ENCODE data around the gene PTGR3.

The PTGR3 gene

GRCh38 chr18:75206452-75207309, 2.3 kb downstream of the PTGR3 start (continued):
- TF ChIP-seq POU6F1 (CRISPR knock-in tag; IDR thresholded peaks at IDR 0.05; ENCODE audit: borderline replicate concordance, low read depth), result no peak
- no peak for TF ChIP-seq ZNF8 (CRISPR knock-in tag; IDR thresholded peaks at IDR 0.05)
- no peak for TF ChIP-seq ISL1 (CRISPR knock-in tag; IDR thresholded peaks at IDR 0.05)

GRCh38 chr18:75205514-75206132, 3.3 kb downstream of the PTGR3 start:
- no peak for ATAC-seq
- no peak for TF ChIP-seq SNAI2 (CRISPR knock-in tag; IDR thresholded peaks at IDR 0.05)
- no peak for TF ChIP-seq OSR1 (CRISPR knock-in tag; IDR thresholded peaks at IDR 0.05)
- TF ChIP-seq ESRRG (CRISPR knock-in tag; IDR thresholded peaks at IDR 0.05), result no peak
- TF ChIP-seq ISL1 (CRISPR knock-in tag; IDR thresholded peaks at IDR 0.05), result no peak
- no peak for TF ChIP-seq ZFP3 (CRISPR knock-in tag; IDR thresholded peaks at IDR 0.05)
- TF ChIP-seq CREB5 (CRISPR knock-in tag; IDR thresholded peaks at IDR 0.05; ENCODE audit: low read depth), result no peak
- TF ChIP-seq ZFP30 (CRISPR knock-in tag; IDR thresholded peaks at IDR 0.05), result no peak
- no peak for TF ChIP-seq ZNF565 (CRISPR knock-in tag; conservative IDR thresholded peaks at IDR 0.05; ENCODE audit: low read depth)
- TF ChIP-seq TCF4 (CRISPR knock-in tag; IDR thresholded peaks at IDR 0.05; ENCODE audit: borderline replicate concordance), result no peak
- no peak for TF ChIP-seq PATZ1 (CRISPR knock-in tag; IDR thresholded peaks at IDR 0.05; ENCODE audit: borderline replicate concordance)
- no peak for TF ChIP-seq TSHZ2 (CRISPR knock-in tag; IDR thresholded peaks at IDR 0.05)
- no peak for TF ChIP-seq ZNF70 (CRISPR knock-in tag; IDR thresholded peaks at IDR 0.05)
- TF ChIP-seq ARNTL (CRISPR knock-in tag; IDR thresholded peaks at IDR 0.05; ENCODE audit: borderline replicate concordance, low read depth), result no peak
- no peak for TF ChIP-seq CSDC2 (CRISPR knock-in tag; IDR thresholded peaks at IDR 0.05)
- no peak for TF ChIP-seq POU6F1 (CRISPR knock-in tag; IDR thresholded peaks at IDR 0.05; ENCODE audit: borderline replicate concordance, low read depth)

- ATAC-seq, result no peak
- no peak for TF ChIP-seq ZNF8 (CRISPR knock-in tag; IDR thresholded peaks at IDR 0.05)
- TF ChIP-seq ISL1 (CRISPR knock-in tag; IDR thresholded peaks at IDR 0.05), result no peak
- TF ChIP-seq ZFP3 (CRISPR knock-in tag; IDR thresholded peaks at IDR 0.05), result no peak
- TF ChIP-seq CREB5 (CRISPR knock-in tag; IDR thresholded peaks at IDR 0.05; ENCODE audit: low read depth), result no peak
- TF ChIP-seq TCF4 (CRISPR knock-in tag; IDR thresholded peaks at IDR 0.05; ENCODE audit: borderline replicate concordance), result no peak
- no peak for TF ChIP-seq ARNTL (CRISPR knock-in tag; IDR thresholded peaks at IDR 0.05; ENCODE audit: borderline replicate concordance, low read depth)
- no peak for TF ChIP-seq POU6F1 (CRISPR knock-in tag; IDR thresholded peaks at IDR 0.05; ENCODE audit: borderline replicate concordance, low read depth)
- TF ChIP-seq ZNF565 (CRISPR knock-in tag; conservative IDR thresholded peaks at IDR 0.05; ENCODE audit: low read depth), result no peak
- no peak for TF ChIP-seq TOX (CRISPR knock-in tag; IDR thresholded peaks at IDR 0.05; ENCODE audit: borderline replicate concordance)
- TF ChIP-seq RARB (CRISPR knock-in tag; IDR thresholded peaks at IDR 0.05), result no peak
- no peak for TF ChIP-seq ZFP30 (CRISPR knock-in tag; IDR thresholded peaks at IDR 0.05)
- TF ChIP-seq CSRNP3 (CRISPR knock-in tag; IDR thresholded peaks at IDR 0.05), result no peak
Measured at GRCh38 chr18:75204732-75205513, 4.0 kb downstream of the PTGR3 start.

Measured in SK-N-SH treated with all-trans-retinoic acid at 6 μM for 48 hours (cell line).